ENCODE data around the gene PRRG2.

- TF ChIP-seq RAD21 (IDR thresholded peaks at IDR 0.05; ENCODE audit: low read depth) (no peak), CREB1 (IDR thresholded peaks at IDR 0.05; ENCODE audit: low read depth) (no peak), NFIC (IDR thresholded peaks at IDR 0.05) (no peak), FOXM1 (IDR thresholded peaks at IDR 0.05; ENCODE audit: borderline replicate concordance, low read depth) (no peak), TCF12 (IDR thresholded peaks at IDR 0.05; ENCODE audit: low read depth) (no peak), REST (IDR thresholded peaks at IDR 0.05; ENCODE audit: low read depth) (no peak), TAF1 (IDR thresholded peaks at IDR 0.05; ENCODE audit: low read depth) (no peak), ZBTB7A (IDR thresholded peaks at IDR 0.05; ENCODE audit: low read depth) (no peak), USF1 (IDR thresholded peaks at IDR 0.05) (no peak), CEBPB (IDR thresholded peaks at IDR 0.05) (no peak)
Observed at GRCh38 chr19:49541914-49542313, 39.2 kb upstream of the PRRG2 start.
